Smooth muscle cell of the brain vasculature (primary cell): ENCODE data around the gene ZMIZ1.
A peak's percentile ranks its signal among the peaks of the same experiment; 100 is the strongest.

ENCODE experiments used
- DNase-seq: peaks from one replicate; pipeline ENCODE4 v3.0.0-alpha.2; 2012; ENCODE audit warnings: low read depth, low spot score

ZMIZ1 gene

GRCh38 chr10:79247373-79248137, 178.8 kb downstream of the ZMIZ1 start:
- DNase-seq: no peak

GRCh38 chr10:79248341-79249185, 179.8 kb downstream of the ZMIZ1 start:
- DNase-seq: peak; percentile 84

- no peak for DNase-seq
These were observed 180.7 kb downstream of the ZMIZ1 start for GRCh38 chr10:79249186-79250121.

- no peak for DNase-seq
These were observed 181.5 kb downstream of the ZMIZ1 start for GRCh38 chr10:79250259-79250658.

- no peak for DNase-seq
These were observed 183.7 kb downstream of the ZMIZ1 start for GRCh38 chr10:79252450-79252849.

GRCh38 chr10:79252971-79253370, 184.2 kb downstream of the ZMIZ1 start:
- DNase-seq: no peak

- no peak for DNase-seq
These were observed 184.9 kb downstream of the ZMIZ1 start for GRCh38 chr10:79253704-79254103.

GRCh38 chr10:79254333-79255006, 185.7 kb downstream of the ZMIZ1 start:
- DNase-seq: no peak

- DNase-seq: no peak
These were observed 186.3 kb downstream of the ZMIZ1 start for GRCh38 chr10:79255007-79255507.

- DNase-seq: no peak
These were observed 187.6 kb downstream of the ZMIZ1 start for GRCh38 chr10:79256264-79256806.

GRCh38 chr10:79258894-79259293, 190.1 kb downstream of the ZMIZ1 start:
- no peak for DNase-seq

GRCh38 chr10:79259834-79260233, 191.1 kb downstream of the ZMIZ1 start:
- DNase-seq: no peak

GRCh38 chr10:79260811-79261740, 192.3 kb downstream of the ZMIZ1 start:
- DNase-seq: no peak

- no peak for DNase-seq
These were observed 193.4 kb downstream of the ZMIZ1 start for GRCh38 chr10:79262131-79262530.

- DNase-seq: no peak
These were observed 194.4 kb downstream of the ZMIZ1 start for GRCh38 chr10:79262959-79263746.

- DNase-seq: no peak
These were observed 195.2 kb downstream of the ZMIZ1 start for GRCh38 chr10:79263939-79264338.

- DNase-seq: no peak
These were observed 196.2 kb downstream of the ZMIZ1 start for GRCh38 chr10:79264942-79265341.

GRCh38 chr10:79266084-79266483, 197.3 kb downstream of the ZMIZ1 start:
- DNase-seq: no peak
